HG03060 (cell line): ENCODE data around the gene SDHAF1.

ENCODE experiments used
- ATAC-seq: cut with Tn5 transposase; IDR thresholded peaks from one replicate; pipeline ENCODE4 v1.9.1; 2021; ENCODE audit warnings: low read depth, moderate number of reproducible peaks; ENCODE audit not compliant: unreplicated experiment

The SDHAF1 gene

GRCh38 chr19:35986664-35987570 lies 8.1 kb upstream of the SDHAF1 start:
- no peak for ATAC-seq

- ATAC-seq: no peak
Measured at GRCh38 chr19:35987571-35987896, 7.5 kb upstream of the SDHAF1 start.

- no peak for ATAC-seq
Measured at GRCh38 chr19:35988824-35989223, 6.2 kb upstream of the SDHAF1 start.

GRCh38 chr19:35990156-35990555 lies 4.8 kb upstream of the SDHAF1 start:
- no peak for ATAC-seq

- ATAC-seq: no peak
Measured at GRCh38 chr19:35990771-35991730, 3.9 kb upstream of the SDHAF1 start.

GRCh38 chr19:35991731-35992450 lies 3.1 kb upstream of the SDHAF1 start:
- ATAC-seq: no peak

GRCh38 chr19:35992907-35993765 lies 1.9 kb upstream of the SDHAF1 start:
- no peak for ATAC-seq

- no peak for ATAC-seq
Measured at GRCh38 chr19:35993923-35994598, 927 bp upstream of the SDHAF1 start.

GRCh38 chr19:35996777-35997176 lies 1.8 kb downstream of the SDHAF1 start:
- ATAC-seq: no peak

GRCh38 chr19:36001605-36002004 lies 6.6 kb downstream of the SDHAF1 start:
- no peak for ATAC-seq

- ATAC-seq: no peak
Measured at GRCh38 chr19:36003284-36003683, 8.3 kb downstream of the SDHAF1 start.

GRCh38 chr19:36006955-36007354 lies 12.0 kb downstream of the SDHAF1 start:
- no peak for ATAC-seq

GRCh38 chr19:36008336-36008978 lies 13.5 kb downstream of the SDHAF1 start, which contains the start of gene SYNE4:
SYNE4 (minus strand) TSS chr19:36008813; CDS start chr19:36008681, 132 bp downstream.
- no peak for ATAC-seq

GRCh38 chr19:36009220-36009619 lies 14.2 kb downstream of the SDHAF1 start:
- ATAC-seq: no peak

GRCh38 chr19:36009633-36010379 lies 14.8 kb downstream of the SDHAF1 start:
- ATAC-seq: no peak

- ATAC-seq: no peak
Measured at GRCh38 chr19:36010402-36010801, 15.4 kb downstream of the SDHAF1 start.

GRCh38 chr19:36013280-36014011 lies 18.5 kb downstream of the SDHAF1 start:
- no peak for ATAC-seq
